Measurements from ENCODE around the gene B3GNT8. TPM values are rescaled to one million over a fixed set of nuclear protein-coding genes. Genes with fewer than 3 reads are reported as not detected.

The B3GNT8 gene
- total and polyA plus RNA-seq, 10 donors = 1.8 to 30.3 (median 10.3) TPM

DNA sequence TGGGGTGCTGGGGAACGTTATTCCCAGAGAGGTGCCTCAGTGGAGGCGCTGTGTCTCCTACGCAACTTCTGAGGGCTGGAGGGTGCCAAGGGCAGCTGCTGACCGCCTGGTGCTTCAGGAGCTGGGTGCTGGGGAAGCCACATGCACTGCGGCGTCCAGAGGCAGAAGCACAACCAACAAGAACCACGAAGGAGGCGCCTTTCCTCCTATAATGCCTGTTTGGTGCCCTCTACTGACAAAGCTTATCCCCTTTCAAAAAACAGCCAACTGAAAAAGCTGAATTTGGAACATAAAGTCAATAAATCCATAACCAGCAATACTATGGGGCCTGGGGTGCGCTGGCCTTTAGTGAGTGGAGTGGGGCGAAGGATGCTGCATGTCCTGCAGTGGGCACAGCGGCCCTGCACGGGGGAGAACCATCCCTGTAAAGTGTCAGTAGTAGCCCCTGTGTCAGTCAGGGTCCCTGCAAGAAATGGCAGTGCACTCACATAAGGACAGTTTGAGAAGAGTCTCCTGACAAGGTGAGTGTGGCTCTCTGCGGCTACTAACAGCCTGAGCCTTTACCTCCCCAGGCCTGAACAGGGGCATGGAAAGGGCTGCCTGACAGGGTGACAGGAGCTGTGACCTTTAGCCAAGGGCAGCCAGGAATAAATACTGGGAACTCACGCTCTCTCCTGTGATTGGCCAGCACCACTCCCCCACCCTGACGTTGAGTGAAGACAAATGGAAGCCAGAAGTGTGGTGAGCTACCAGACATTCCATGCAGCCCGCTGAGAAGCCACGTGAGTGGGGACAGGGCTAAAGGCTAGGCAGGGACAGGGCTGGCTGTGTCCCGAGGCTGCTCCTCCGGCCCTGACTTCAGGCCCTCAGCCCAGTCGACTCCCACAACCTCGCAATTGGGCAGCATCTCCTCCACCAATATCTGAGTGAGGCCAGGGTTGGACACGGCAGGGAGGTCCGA, 4.5 kb upstream of the B3GNT8 start:
- DNase-seq = no peak
- Histone ChIP-seq H3K4me3 (no peak overlapping the region), H3K27ac (peak overlapping the region in 2 of 8 donors; percentile 24 to 43), H3K27me3 (replicated peaks in 1 of 7) (no peaks in the 10 kb centered on the region), H3K4me1 (peaks cover 15 to 46% (median 27%) of the 10 kb centered on the region in 6 donors), H3K36me3 (peaks cover 0 to 69% (median 31%) of the 10 kb centered on the region in 6 donors), H3K9me3 (no peaks in the 10 kb centered on the region)
- intact Hi-C loops (cut with DNase I; ENCODE audit: low total_unique reads) = no loop called here
- TF ChIP-seq POLR2AphosphoS5 (IDR thresholded peaks at IDR 0.05) = peak; percentile 8 to 56 (median 22)
- no peak for TF ChIP-seq POLR2A (IDR thresholded peaks at IDR 0.05)
- TF ChIP-seq, protein P1, sequence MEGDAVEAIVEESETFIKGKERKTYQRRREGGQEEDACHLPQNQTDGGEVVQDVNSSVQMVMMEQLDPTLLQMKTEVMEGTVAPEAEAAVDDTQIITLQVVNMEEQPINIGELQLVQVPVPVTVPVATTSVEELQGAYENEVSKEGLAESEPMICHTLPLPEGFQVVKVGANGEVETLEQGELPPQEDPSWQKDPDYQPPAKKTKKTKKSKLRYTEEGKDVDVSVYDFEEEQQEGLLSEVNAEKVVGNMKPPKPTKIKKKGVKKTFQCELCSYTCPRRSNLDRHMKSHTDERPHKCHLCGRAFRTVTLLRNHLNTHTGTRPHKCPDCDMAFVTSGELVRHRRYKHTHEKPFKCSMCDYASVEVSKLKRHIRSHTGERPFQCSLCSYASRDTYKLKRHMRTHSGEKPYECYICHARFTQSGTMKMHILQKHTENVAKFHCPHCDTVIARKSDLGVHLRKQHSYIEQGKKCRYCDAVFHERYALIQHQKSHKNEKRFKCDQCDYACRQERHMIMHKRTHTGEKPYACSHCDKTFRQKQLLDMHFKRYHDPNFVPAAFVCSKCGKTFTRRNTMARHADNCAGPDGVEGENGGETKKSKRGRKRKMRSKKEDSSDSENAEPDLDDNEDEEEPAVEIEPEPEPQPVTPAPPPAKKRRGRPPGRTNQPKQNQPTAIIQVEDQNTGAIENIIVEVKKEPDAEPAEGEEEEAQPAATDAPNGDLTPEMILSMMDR (IDR thresholded peaks at IDR 0.05 in 8 of 11, conservative IDR thresholded peaks at IDR 0.05 in 3 of 11) = peak in 4 of 11 experiments; percentile 17 to 41 (median 26)
- WGBS, 5 donors = 71 to 78% (median 76%) methylated on average over 20 to 23 of the region's 23 CpGs

GRCh38 chr19:41430922-41431321, 3.7 kb upstream of the B3GNT8 start:
- H3K9me3 ChIP-seq = no peaks in the 10 kb centered on the region
- no peaks in the 10 kb centered on the region for H3K27me3 ChIP-seq (replicated peaks in 1 of 7)
- DNase-seq = no peak
- H3K4me3 ChIP-seq = no peak overlapping the region
- intact Hi-C loops (cut with DNase I; ENCODE audit: low total_unique reads) = no loop called here
- H3K4me1 ChIP-seq = peaks cover 15 to 54% (median 31%) of the 10 kb centered on the region in 6 donors
- TF ChIP-seq, protein P1 (IDR thresholded peaks at IDR 0.05 in 8 of 11, conservative IDR thresholded peaks at IDR 0.05 in 3 of 11) = no peak
- TF ChIP-seq POLR2AphosphoS5 (IDR thresholded peaks at IDR 0.05) (no peak), POLR2A (IDR thresholded peaks at IDR 0.05) (no peak)
- peak overlapping the region in 2 of 8 donors; percentile 24 to 43 for H3K27ac ChIP-seq
- peaks cover 0 to 68% (median 32%) of the 10 kb centered on the region in 6 donors for H3K36me3 ChIP-seq
- WGBS, 5 donors = 68 to 97% (median 85%) methylated on average over 6 of the region's 6 CpGs

GRCh38 chr19:41428481-41428859, 1.3 kb upstream of the B3GNT8 start:
- DNase-seq = no peak
- TF ChIP-seq POLR2AphosphoS5 (IDR thresholded peaks at IDR 0.05) = no peak
- TF ChIP-seq, protein P1 (IDR thresholded peaks at IDR 0.05 in 8 of 11, conservative IDR thresholded peaks at IDR 0.05 in 3 of 11) = no peak
- no peak for TF ChIP-seq POLR2A (IDR thresholded peaks at IDR 0.05)
- WGBS, 5 donors = 22 to 53% (median 36%) methylated on average over 1 of the region's 1 CpG
- H3K27me3 ChIP-seq (replicated peaks in 1 of 7) = no peaks in the 10 kb centered on the region
- H3K4me3 ChIP-seq = peak overlapping the region in 7 of 8 donors; percentile 20 to 67 (median 43)
- H3K36me3 ChIP-seq = peaks cover 0 to 69% (median 51%) of the 10 kb centered on the region in 6 donors
- intact Hi-C loops (cut with DNase I; ENCODE audit: low total_unique reads) = no loop called here
- peaks cover 15 to 71% (median 45%) of the 10 kb centered on the region in 6 donors for H3K4me1 ChIP-seq
- H3K27ac ChIP-seq = peak overlapping the region; percentile 48 to 93 (median 84)
- H3K9me3 ChIP-seq = no peaks in the 10 kb centered on the region
